Lower lobe of right lung (tissue), 1 donor: ENCODE results near the gene ACO1. TPM values are rescaled to one million over a fixed set of nuclear protein-coding genes. Genes with fewer than 3 reads are reported as not detected.

Experiments
- total RNA-seq: library from RNA; stranded (reverse); fragmentation: NEBNext Ultra II Directional; extraction: Animal tissue kit (Norgen Biotek cat#: 25700); gene quantifications from one replicate; pipeline ENCODE4 v1.2.1, GENCODE V29; 2021
- donor health status: DM: no; HTN: yes; CAD: no; lungs with severe emphysema.

ACO1 gene
- total RNA-seq, 1 donor from 2014 or later, result 33.6 TPM

Other genes starting within 250 kb of the ACO1 start
- 24.6 TPM for gene RIGI, start 141.6 kb downstream of the ACO1 start, total RNA-seq
- gene SMIM27, start 167.7 kb downstream of the ACO1 start, total RNA-seq, result 12.3 TPM
- 15.4 TPM for gene TOPORS, start 167.9 kb downstream of the ACO1 start, total RNA-seq
- 39.0 TPM for gene NDUFB6, start 188.5 kb downstream of the ACO1 start, total RNA-seq